Activated naive CD4-positive, alpha-beta T cell treated with anti-CD3 and anti-CD28 coated beads, Interleukin-2, amount 50 U/mL, for 72 hours (primary cell): ENCODE measurements around the gene DIAPH1. TPM values are rescaled to one million over a fixed set of nuclear protein-coding genes. Genes with fewer than 3 reads are reported as not detected.

Experiments
- ATAC-seq, 2 donors: fragments of 150-1000 bp; cut with Tn5 transposase; 2 replicates each; pipeline ENCODE4 v1.10.0; 2021; ENCODE audit warnings: mild to moderate bottlenecking in 2 of 2, moderate library complexity in 2 of 2
- DNase-seq, 2 donors: peaks; one replicate each; pipeline ENCODE4 v3.0.0; 2021 to 2022; ENCODE audit warnings: low spot score in 2 of 2
- H3K27ac Mint-ChIP-seq, 2 donors: one replicate each; pipeline ENCODE4 v1.8.0; 2022; ENCODE audit warnings: mild to moderate bottlenecking in 2 of 2, mixed read lengths in 2 of 2
- H3K36me3 Mint-ChIP-seq, 2 donors: one replicate each; pipeline ENCODE4 v1.8.0; 2022; ENCODE audit warnings: mixed read lengths in 2 of 2
- H3K9me3 Mint-ChIP-seq, 2 donors: one replicate each; pipeline ENCODE4 v1.8.0; 2022; ENCODE audit warnings: mixed read lengths in 2 of 2
- total RNA-seq, 2 donors: library from RNA; stranded (reverse); gene quantifications; one replicate each; pipeline ENCODE4 v1.2.3, GENCODE V29; 2022

Gene DIAPH1
- total RNA-seq, 2 donors from 2014 or later: 184 to 216 TPM

DNA sequence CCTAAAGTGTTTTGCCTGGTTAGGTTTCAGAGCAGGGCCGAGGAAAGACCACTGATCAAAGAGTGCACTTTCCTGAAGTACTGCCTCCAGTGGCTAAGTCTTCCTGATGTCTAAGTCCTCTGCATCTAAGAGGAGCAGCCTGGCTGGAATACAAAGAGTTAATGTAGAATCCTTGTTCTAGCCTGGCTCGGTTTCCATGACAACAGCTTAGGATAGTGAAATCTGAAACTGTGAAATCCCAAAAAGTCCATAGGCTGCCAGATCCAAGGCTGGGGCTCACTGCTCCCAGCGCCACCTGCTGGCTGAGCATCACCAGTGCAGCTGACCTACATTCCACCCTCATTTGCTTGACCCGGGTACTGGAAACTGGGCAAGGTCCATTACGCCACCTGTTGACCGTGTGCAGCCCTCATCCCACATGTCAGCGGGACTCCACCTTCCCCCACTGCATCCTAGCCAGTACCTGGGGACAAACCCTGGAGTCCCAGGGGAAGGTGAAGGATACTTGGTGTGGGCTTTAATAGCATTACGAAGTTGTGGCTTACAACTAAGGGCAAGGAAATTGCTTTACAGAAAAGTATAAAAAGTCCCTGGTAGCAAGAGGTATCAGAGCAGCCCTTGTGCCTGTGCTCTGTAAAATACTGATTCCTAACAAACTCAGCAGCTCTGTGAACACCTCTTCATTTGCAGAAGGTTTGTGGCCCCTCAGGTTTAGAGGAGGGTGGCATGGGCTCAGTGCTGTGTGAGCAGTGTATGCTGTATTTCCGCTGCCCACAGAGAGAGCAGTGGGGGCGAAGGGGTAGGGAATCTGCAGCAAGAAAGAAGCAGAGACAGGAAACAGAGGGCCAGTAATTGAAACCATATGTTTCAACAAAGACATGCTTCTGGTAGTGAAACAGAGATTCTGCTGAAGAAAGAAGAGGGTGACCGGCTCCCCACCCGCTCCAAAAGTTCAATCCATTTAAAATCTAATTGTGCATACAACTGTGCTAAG is 93.9 kb downstream of the DIAPH1 start:
- DNase-seq (peak in 1 of 2 donors; percentile 46), ATAC-seq (peak; percentile 57 to 61)
- Mint-ChIP-seq H3K36me3 (peaks cover 23 to 30% of the 10 kb centered on the region in 2 donors), H3K9me3 (no peaks in the 10 kb centered on the region), H3K27ac (peak overlapping the region in 1 of 2 donors; percentile 12)

DNA sequence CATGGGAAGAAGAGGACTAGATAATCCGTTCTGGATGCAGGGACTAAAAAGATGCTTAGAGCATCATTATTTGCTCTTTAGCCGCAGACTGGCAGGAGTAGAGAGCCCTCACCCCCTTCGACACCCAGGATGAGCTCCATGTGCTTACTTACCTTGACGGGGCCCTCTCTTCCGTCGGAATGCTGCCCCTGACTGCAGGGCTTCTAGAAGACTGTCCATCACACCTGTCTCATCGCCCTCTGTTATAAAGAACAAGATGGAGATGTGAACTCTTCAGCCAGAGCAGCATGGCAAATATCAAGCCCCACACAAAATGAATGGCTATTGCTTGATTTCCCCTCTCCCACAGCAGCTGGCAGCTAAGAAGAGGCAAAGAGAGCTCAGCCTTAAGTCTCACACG is 94.8 kb downstream of the DIAPH1 start:
- DNase-seq (no peak), ATAC-seq (no peak)
- H3K9me3 Mint-ChIP-seq: no peaks in the 10 kb centered on the region
- peaks cover 27 to 34% of the 10 kb centered on the region in 2 donors for H3K36me3 Mint-ChIP-seq
- no peak overlapping the region for H3K27ac Mint-ChIP-seq

DNA sequence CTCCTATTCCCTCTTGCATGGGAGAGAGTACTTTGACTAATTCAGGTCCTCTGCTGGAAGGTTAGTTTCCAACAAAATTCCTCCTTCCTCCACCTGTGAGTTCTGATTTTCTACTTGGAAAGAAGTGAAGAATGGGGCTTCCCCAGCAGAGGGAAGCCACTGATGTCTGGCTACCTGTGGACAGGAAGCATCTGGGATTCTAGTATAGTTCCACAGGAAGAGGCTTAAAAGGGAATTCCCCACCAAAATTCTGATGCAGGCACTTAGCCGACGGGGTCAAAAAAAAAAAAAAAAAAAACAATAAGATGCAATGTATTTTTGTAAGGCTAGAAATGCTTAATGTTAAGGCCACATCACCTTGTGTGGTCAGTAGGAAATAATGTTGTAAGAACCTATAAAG is 96.5 kb downstream of the DIAPH1 start:
- Mint-ChIP-seq H3K9me3 (no peaks in the 10 kb centered on the region), H3K27ac (peak overlapping the region in 1 of 2 donors; percentile 79), H3K36me3 (peaks cover 21 to 36% of the 10 kb centered on the region in 2 donors)
- no peak for ATAC-seq
- no peak for DNase-seq

DNA sequence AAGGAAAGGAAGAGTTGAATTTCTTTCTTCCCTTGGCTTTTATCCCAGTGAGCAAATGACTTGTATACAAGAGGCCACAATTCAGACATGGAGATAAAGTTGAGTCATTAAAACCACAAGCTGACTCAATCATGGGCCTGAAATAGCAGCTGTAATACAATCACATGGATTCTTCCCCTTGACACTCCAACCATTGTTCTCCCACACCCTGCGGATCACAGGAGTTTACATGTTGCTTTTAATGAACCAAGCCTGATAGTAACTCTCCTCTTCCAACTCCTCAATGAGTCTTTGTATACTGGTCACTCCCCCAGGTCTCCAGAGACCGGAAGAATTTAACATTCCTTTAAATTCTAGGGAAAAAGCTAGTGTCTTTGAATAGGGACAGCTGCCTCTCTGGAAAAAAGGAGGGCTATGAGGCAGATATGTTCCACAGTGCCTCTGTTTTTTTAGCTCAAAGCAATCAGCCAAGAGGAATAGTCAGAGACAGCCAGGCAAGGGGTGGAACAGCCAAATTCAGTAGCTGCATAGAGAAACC is 97.5 kb downstream of the DIAPH1 start:
- Mint-ChIP-seq H3K27ac (peak overlapping the region; percentile 13 to 79), H3K9me3 (no peaks in the 10 kb centered on the region), H3K36me3 (peaks cover 28 to 36% of the 10 kb centered on the region in 2 donors)
- DNase-seq (no peak), ATAC-seq (peak; percentile 82 to 85)

DNA sequence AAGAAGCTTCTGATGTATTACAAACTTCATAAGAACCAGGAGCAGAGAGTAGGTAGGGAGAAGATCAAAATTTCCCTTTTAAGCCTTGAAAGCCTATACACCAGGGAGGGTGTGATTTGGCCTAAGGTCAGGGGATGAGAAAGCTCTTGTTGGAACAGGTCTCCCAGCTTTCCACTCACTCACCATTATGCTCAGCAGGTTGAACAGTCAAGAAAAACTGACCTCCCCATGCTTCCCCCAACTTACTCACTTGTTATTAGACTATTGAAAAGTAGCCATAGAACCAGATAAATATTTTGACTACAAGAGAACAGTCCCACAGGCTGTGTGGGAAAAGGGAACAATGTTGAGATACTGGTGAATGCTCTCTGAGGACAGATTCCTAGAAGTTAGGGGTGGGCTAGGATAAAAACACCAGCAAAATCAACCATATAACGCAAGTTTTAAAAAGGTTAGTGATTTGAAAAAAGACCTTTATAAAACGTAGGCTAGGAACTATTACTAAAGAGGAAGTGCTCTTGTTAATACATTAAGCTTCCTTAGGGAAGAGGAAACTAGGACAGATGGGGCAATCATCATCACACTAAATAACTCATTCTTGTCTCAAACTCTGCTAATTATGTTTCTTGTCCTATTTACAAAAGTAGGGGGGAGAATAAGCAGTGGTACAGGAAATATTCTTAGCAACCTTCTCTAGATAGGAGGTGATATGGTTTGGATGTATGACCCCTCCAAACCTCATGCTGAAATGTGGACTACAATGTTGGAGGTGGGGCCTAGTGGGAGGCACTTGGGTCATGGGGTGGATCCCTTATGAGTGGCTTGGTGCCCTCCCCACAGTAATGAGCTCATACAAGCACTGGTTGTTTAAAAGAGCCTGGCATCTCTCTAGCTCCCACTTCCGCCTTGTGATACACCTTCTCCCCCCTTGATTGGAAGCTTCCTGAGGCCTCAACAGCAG is 98.9 kb downstream of the DIAPH1 start:
- peaks cover 34 to 43% of the 10 kb centered on the region in 2 donors for H3K36me3 Mint-ChIP-seq
- H3K9me3 Mint-ChIP-seq: no peaks in the 10 kb centered on the region
- DNase-seq: no peak
- peak overlapping the region in 1 of 2 donors; percentile 79 for H3K27ac Mint-ChIP-seq
- no peak for ATAC-seq

DNA sequence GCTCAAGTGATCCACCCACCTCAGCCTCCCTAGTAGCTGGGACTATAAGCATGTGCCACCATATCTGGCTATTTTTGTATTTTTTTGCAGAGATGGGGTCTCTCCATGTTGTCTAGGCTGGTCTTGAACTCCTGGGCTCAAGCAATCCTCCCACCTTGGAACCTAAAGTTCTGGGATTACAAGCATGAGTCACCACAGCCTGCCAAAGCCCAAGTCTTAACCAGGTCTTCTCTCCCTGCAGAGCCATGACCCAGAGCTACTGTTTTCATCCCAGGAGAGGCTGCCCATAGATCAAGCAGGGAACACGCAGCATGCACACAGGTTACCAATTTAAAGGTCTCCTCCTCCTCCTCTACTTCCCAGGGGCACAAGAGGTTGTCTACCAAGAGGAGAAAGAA is 100.2 kb downstream of the DIAPH1 start:
- H3K9me3 Mint-ChIP-seq: no peaks in the 10 kb centered on the region
- peaks cover 25 to 39% of the 10 kb centered on the region in 2 donors for H3K36me3 Mint-ChIP-seq
- H3K27ac Mint-ChIP-seq: no peak overlapping the region
- DNase-seq (no peak), ATAC-seq (no peak)

DNA sequence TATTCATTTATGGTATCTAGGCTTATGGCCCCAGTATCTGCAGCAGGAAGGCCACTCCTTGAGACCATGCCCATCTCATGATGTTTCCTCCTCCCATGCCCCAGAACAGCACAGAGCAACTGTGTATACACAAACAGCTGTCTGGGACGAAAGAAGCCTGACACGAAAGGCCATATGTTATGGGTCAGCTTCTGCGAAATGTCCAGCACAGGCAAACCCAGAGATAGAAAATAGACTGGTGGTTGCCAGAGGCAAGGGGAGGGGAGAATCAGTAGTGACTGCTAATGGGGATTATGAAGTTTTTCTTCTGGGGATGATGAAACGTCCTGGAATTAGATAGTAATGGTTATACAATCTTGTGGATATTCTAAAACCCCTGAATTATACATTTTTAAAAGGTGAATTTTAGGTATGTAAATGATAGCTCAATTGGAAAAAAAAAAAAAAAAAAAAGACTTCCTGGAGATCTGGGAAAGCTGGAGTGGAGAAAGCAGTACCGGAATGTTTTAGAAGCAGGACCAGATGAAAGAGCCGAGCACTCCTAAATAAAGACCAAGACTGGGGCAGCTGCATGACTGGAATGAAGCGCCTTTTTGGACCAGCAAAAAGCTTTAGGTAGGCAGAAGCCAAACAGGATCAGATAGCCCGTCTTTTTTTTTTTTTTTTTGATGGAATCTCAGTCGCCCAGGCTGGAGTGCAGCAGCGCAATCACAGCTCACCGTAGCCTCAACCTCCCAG is 100.8 kb downstream of the DIAPH1 start:
- Mint-ChIP-seq H3K27ac (no peak overlapping the region), H3K36me3 (peaks cover 25 to 43% of the 10 kb centered on the region in 2 donors), H3K9me3 (no peaks in the 10 kb centered on the region)
- no peak for ATAC-seq
- no peak for DNase-seq

DNA sequence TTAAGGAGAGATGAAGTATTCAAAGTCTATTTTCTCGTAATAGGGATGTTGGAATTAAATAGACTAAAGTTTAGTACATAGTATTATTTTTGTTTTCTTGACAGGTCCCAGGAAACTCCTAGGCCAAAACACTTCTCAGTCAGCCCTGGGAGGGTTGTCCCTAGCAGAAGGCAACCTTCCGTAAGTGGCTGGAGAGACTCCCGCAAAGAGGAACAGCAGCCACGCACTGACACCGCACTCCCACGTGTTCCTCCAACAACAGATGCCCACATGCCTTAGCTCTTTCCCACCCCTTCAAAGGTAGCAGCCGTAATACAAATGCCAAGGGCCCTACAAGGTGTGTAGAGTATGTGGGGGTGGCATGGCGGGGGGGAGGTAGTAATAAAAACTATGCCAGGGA is 101.5 kb downstream of the DIAPH1 start:
- Mint-ChIP-seq H3K36me3 (peaks cover 25 to 47% of the 10 kb centered on the region in 2 donors), H3K27ac (no peak overlapping the region), H3K9me3 (no peaks in the 10 kb centered on the region)
- no peak for ATAC-seq
- DNase-seq: no peak

DNA sequence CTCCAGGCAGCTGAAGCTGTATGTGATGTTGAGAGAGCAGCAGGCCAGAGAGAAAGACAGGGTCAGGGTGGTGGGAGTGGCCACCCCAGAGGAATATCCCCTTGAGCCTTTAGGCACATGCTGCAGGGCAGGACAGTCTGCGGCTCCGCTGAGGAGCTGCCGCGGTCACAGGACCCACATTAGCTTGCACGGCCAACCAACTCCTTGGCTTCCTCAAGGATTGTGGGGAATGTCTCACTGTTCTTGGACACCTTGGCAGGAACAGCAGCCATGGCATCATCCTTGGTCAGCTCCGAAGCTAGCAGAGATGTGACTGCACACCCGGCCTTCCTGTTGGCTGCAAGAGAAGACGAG is 102.2 kb downstream of the DIAPH1 start:
- Mint-ChIP-seq H3K9me3 (no peaks in the 10 kb centered on the region), H3K36me3 (peaks cover 25 to 47% of the 10 kb centered on the region in 2 donors), H3K27ac (no peak overlapping the region)
- no peak for ATAC-seq
- no peak for DNase-seq

DNA sequence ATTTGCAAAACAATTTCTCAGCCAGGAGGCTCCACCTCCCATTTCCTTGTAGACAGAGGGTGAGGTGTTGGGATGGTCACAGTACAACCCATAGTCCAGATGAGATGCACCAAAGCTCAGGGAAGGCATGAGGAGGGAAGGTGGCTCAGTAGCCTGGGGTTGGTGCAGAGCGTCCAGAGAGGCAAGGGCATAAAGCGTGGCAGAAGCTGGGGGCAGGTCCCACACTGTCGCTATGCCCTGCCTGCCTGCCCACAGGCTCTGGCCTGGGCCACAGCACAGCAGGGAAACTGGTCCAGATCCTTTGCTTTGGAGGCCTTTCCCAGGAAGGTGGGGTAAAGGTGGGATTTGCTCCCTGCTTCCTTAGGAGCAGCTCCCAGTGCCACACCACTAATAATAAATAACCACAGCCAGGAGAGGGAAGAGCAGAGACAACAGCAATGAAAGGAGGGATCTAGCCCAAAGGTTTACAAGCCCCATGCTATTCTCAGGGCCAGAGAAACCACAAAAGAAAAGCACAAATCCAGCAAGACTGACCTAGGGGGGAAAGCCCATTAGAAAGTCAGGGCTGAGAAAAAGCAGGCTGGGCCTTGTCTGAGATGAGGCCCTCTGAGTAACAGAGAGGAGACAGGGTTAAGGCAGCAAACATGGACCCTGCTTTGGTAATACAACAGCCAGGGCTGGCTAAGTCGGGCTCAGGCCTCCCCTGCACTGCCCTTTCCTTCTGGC is 102.7 kb downstream of the DIAPH1 start:
- no peak for ATAC-seq
- Mint-ChIP-seq H3K27ac (peak overlapping the region; percentile 49 to 85), H3K36me3 (peaks cover 19 to 42% of the 10 kb centered on the region in 2 donors)

DNA sequence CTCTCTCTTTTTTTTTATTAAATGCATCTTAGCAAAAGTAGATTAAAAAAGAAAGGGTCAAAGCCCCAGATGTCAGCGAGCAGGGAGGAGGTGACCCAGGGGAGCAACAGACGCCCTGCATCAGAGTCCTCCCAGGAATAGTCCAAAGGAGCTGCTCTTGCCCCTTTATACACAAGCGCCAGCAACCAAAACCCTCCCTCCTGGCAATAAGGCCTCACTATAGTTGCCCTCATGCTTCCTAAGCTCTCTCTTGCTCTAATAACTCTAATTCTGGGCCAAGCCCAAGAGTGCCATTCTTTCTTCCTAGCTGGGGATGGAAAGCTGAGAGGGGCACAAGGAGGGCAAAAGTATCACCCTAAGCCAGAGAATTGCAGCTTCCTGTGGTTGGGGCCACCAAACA is 103.7 kb downstream of the DIAPH1 start:
- Mint-ChIP-seq H3K27ac (peak overlapping the region in 1 of 2 donors; percentile 81), H3K36me3 (peaks cover 18 to 32% of the 10 kb centered on the region in 2 donors), H3K9me3 (no peaks in the 10 kb centered on the region)
- ATAC-seq: no peak
- no peak for DNase-seq

More for the DNA sequence above, 102.7 kb downstream of the DIAPH1 start:
- DNase-seq: no peak
- no peaks in the 10 kb centered on the region for H3K9me3 Mint-ChIP-seq

DNA sequence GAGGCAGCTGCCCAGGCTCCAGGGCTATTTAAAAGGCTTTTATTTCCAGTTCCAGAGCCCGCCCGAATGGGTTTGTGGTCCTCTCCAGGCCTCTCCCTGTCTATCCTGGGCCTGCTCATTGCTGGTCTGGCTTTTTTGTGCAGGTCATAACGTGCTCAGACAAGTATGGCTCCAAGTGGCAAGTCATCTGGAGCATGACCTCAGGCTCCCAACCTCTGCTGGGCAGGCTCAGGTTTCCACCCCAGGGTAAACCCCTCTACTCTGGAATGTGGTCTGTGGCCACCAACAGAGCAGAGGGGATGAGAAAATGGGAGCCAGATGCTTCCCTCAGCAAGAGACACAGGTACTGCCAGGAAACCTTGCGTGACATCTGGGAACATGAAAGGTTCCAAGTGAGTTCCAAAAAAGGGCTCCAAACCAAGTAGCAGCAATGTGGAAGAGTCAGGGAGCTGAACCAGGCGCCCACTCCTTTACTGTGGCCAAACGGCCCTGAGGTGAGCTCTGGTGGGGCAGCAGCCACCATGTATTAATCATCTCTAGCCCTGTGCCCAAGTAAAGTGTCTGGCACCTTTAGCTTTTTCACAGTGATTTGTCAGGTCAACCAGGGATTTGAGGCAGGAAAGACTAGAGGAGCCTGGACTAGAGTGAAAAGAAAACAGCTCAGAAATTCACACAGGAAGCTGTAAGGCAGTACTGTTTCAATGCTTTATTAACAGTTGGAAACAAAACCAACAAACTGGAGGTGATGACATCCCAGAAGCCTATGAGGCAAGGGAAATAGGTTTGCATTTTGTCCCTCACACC is 104.3 kb downstream of the DIAPH1 start:
- ATAC-seq: peak; percentile 3 to 66
- no peaks in the 10 kb centered on the region for H3K9me3 Mint-ChIP-seq
- peak overlapping the region; percentile 44 to 81 for H3K27ac Mint-ChIP-seq
- H3K36me3 Mint-ChIP-seq: peaks cover 13 to 26% of the 10 kb centered on the region in 2 donors
- peak in 1 of 2 donors; percentile 64 for DNase-seq

DNA sequence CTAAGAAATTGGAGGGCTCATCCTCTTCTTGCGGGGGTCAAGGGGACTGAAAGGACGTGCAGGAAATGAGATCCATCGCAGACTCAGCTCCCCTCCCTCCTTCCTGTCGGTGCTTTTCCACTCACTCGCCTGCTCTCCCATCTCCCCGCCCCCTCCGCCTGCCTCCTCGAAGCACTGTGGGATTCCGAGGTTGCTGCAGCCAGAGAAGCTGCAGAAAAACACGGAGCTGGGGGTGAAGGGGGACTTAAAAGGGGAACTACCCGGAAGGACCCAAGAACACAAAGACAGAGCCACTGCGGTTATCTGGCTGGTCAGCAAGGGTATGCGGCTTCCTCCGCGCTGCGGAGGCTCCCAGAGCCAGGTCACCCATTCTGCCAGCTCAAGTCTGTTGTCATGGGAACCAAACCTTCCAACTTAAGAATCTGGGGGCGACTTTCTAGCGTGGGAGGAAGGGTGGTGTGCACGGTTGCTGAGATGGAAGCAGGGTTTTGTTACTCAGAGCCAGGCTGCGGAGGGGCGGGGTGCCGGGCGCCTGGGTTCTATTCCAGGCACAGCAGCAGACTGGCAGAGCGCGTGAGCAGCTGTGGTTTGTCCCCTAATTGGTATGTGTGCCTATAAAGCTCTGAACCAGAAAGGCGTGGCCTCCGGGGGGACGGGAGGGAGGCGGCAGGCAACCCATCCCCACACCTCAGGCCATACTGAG is 105.0 kb downstream of the DIAPH1 start:
- peaks cover 13 to 24% of the 10 kb centered on the region in 2 donors for H3K36me3 Mint-ChIP-seq
- peak overlapping the region; percentile 81 to 89 for H3K27ac Mint-ChIP-seq
- peak; percentile 48 to 81 for DNase-seq
- peak; percentile 60 to 73 for ATAC-seq
- H3K9me3 Mint-ChIP-seq: no peaks in the 10 kb centered on the region
